Measurements from ENCODE around the gene RHPN2.
"Not testable (repeated sequence)": the region's sequence is repeated elsewhere in the genome, so short reads cannot be mapped to it uniquely, and the experiment has no call there.

- not testable (repeated sequence) for TF ChIP-seq EP300, CTCF (IDR thresholded peaks at IDR 0.05)
Observed at GRCh38 chr19:32995966-32996365, 68.7 kb downstream of the RHPN2 start.
